GM12872 (cell line): ENCODE data around the gene ZBTB43.

Source experiments
- CTCF ChIP-seq: IDR thresholded peaks from 3 replicates; pipeline ENCODE4 v1.5.1; 2011; ENCODE audit warnings: low read depth, mild to moderate bottlenecking, low read length, moderate library complexity; ENCODE audit not compliant: insufficient read depth

The ZBTB43 gene

GRCh38 chr9:126809068-126809467 lies 4.2 kb downstream of the ZBTB43 start:
- TF ChIP-seq CTCF = no peak

- TF ChIP-seq CTCF = no peak
Measured at GRCh38 chr9:126813072-126813471, 8.2 kb downstream of the ZBTB43 start.

GRCh38 chr9:126814091-126814490 lies 9.3 kb downstream of the ZBTB43 start:
- TF ChIP-seq CTCF = no peak

- TF ChIP-seq CTCF = no peak
Measured at GRCh38 chr9:126818482-126818881, 13.6 kb downstream of the ZBTB43 start.

- TF ChIP-seq CTCF = no peak
Measured at GRCh38 chr9:126819482-126819881, 14.6 kb downstream of the ZBTB43 start.

- TF ChIP-seq CTCF = no peak
Measured at GRCh38 chr9:126822278-126822677, 17.4 kb downstream of the ZBTB43 start.

- TF ChIP-seq CTCF = no peak
Measured at GRCh38 chr9:126822873-126823272, 18.0 kb downstream of the ZBTB43 start.

- no peak for TF ChIP-seq CTCF
Measured at GRCh38 chr9:126827227-126827626, 22.4 kb downstream of the ZBTB43 start.
